K562 (cell line): ENCODE measurements around the gene BAG2. TPM values are rescaled to one million over a fixed set of nuclear protein-coding genes. Genes with fewer than 3 reads are reported as not detected.

Experiments used
- ATAC-seq: fragments of 200-7000 bp; cut with Tn5 transposase; 3 replicates; pipeline ENCODE4 v1.9.1; 2020; ENCODE audit warnings: moderate library complexity
- BruUV-seq: library from RNA; stranded (reverse); fragments of 400-500 nt; replicated peaks from 2 replicates; lab custom pipeline; 2021; lab: Mats Ljungman, UMichigan
- CTCF ChIA-PET: fragments of 300-600 bp; formaldehyde crosslinking; extraction: SDS; loops from one replicate; lab custom pipeline; 2021; ENCODE audit warnings: low intra/inter-chr PET ratio; lab: Yijun Ruan, JAX
- POLR2A ChIA-PET: fragments of 300-600, 350-650 bp; sonication (Branson Sonifier 250); formaldehyde crosslinking; extraction: SDS; loops from one replicate; lab custom pipeline; 2021; ENCODE audit warnings: antibody characterized with exemption, inconsistent platforms; lab: Yijun Ruan, JAX
- DNase-seq, 4 experiments: peaks; one replicate each; pipeline versions ENCODE4 v3.0.0 to v3.0.0-alpha.2; 2011 to 2018; ENCODE audit warnings: low spot score in 3 of 4, mixed read lengths in 3 of 4; ENCODE audit errors: extremely low read depth in 1 of 4
- FAIRE-seq: peaks from 2 replicates; lab custom pipeline; 2011; peaks lifted over from hg19 to GRCh38; lab: Jason Lieb, UNC
- H2AFZ ChIP-seq: 2 replicates; pipeline ENCODE4 v1.6.0; 2011; ENCODE audit warnings: low read depth, low read length, control low read depth, inconsistent platforms
- H3K27ac ChIP-seq: fragments of 200-600 bp; 3 replicates; pipeline ENCODE4 v1.8.0; 2011; ENCODE audit warnings: low read depth, mild to moderate bottlenecking, control low read depth, inconsistent platforms, low read length, moderate library complexity, mixed read lengths; ENCODE audit errors: extremely low read depth
- H3K27me3 ChIP-seq, 2 experiments: fragments of 300-600 bp in 1 of 2; 2 replicates in 1 of 2; 3 replicates in 1 of 2; pipeline versions ENCODE4 v1.6.0 to v1.8.0; 2011; ENCODE audit warnings: inconsistent platforms in 2 of 2, low read length in 2 of 2, mild to moderate bottlenecking in 1 of 2, mixed read lengths in 1 of 2, moderate library complexity in 1 of 2; ENCODE audit not compliant: control insufficient read depth in 2 of 2, insufficient read depth in 2 of 2
- H3K36me3 ChIP-seq: fragments of 300-600 bp; 3 replicates; pipeline ENCODE4 v1.8.0; 2011; ENCODE audit warnings: mild to moderate bottlenecking, low read length, inconsistent platforms; ENCODE audit not compliant: control insufficient read depth, insufficient read depth
- H3K4me1 ChIP-seq, 2 experiments: fragments of 200-600 bp in 1 of 2; replicated peaks in 1 of 2; 2 replicates in 1 of 2; 3 replicates in 1 of 2; pipeline versions ENCODE4 v1.5.1 to v1.8.0; 2011; ENCODE audit warnings: inconsistent platforms in 2 of 2, low read length in 2 of 2, mild to moderate bottlenecking in 1 of 2, mixed read lengths in 1 of 2, moderate library complexity in 1 of 2; ENCODE audit not compliant: control insufficient read depth in 2 of 2, insufficient read depth in 2 of 2
- H3K4me2 ChIP-seq: 2 replicates; pipeline ENCODE4 v1.6.1; 2011; ENCODE audit warnings: low read length, control low read depth, inconsistent platforms, mixed read lengths; ENCODE audit not compliant: insufficient read depth
- H3K4me3 ChIP-seq: fragments of 200-600 bp; sonication (generic), shearing (Covaris generic); 2 replicates; pipeline ENCODE4 v1.5.1; 2016; ENCODE audit warnings: control low read depth, inconsistent platforms
- H3K79me2 ChIP-seq: fragments of 200-600 bp; 3 replicates; pipeline ENCODE4 v1.8.0; 2011; ENCODE audit warnings: low read length, inconsistent platforms; ENCODE audit not compliant: control insufficient read depth, insufficient read depth
- H3K9ac ChIP-seq, 2 experiments: 2 replicates each; pipeline versions ENCODE4 v1.6.0 to v1.6.1; 2011; ENCODE audit warnings: low read depth in 2 of 2, low read length in 2 of 2, control low read depth in 1 of 2, inconsistent platforms in 1 of 2, mild to moderate bottlenecking in 1 of 2, mixed read lengths in 1 of 2; ENCODE audit not compliant: insufficient read depth in 1 of 2
- H3K9me1 ChIP-seq: one replicate; pipeline ENCODE4 v1.6.0; 2011; ENCODE audit warnings: inconsistent platforms, mild to moderate bottlenecking, low read length, moderate library complexity; ENCODE audit not compliant: control insufficient read depth, insufficient read depth
- H3K9me3 ChIP-seq: replicated peaks from 2 replicates; pipeline ENCODE4 v1.5.1; 2011; ENCODE audit warnings: low read depth, low read length, inconsistent platforms; ENCODE audit not compliant: control insufficient read depth, insufficient read depth
- H4K20me1 ChIP-seq: replicated peaks from 2 replicates; pipeline ENCODE4 v1.6.1; 2011; ENCODE audit warnings: low read length, inconsistent platforms, mixed read lengths; ENCODE audit not compliant: control insufficient read depth, insufficient read depth
- ATF6 ChIP-seq: sonication (generic); formaldehyde crosslinking; IDR thresholded peaks from 2 replicates; pipeline ENCODE4 v1.4.0; 2020; ENCODE audit warnings: mild to moderate bottlenecking, missing genetic modification reagents
- MTA3 ChIP-seq: fragments of 450-650 bp; formaldehyde crosslinking; IDR thresholded peaks from 2 replicates; pipeline ENCODE4 v1.6.1; 2017; ENCODE audit warnings: mild to moderate bottlenecking, borderline replicate concordance
- POLR2A ChIP-seq: fragments of 450-650 bp; conservative IDR thresholded peaks from 2 replicates; pipeline ENCODE4 v1.6.1; 2016
- WGBS: fragments of 100-300 bp; shearing (Covaris generic); methylation state at CpG from one replicate; pipeline ENCODE4 v1.1.6; 2016; ENCODE audit warnings: low coverage, mixed read lengths; ENCODE audit not compliant: insufficient coverage; ENCODE audit errors: missing lambda C conversion rate; 5-methylcytosine and 5-hydroxymethylcytosine counted together
- in situ Hi-C: fragments of 300-500 bp; cut with MboI; formaldehyde crosslinking; loops from 4 replicates; pipeline ENCODE4 v1.15.0; 2018; ENCODE audit warnings: inconsistent platforms, mixed read lengths
- intact Hi-C: fragments of 100-400 bp; cut with micrococcal nuclease; formaldehyde crosslinking; loops from 2 replicates; pipeline ENCODE4 v1.14.2; 2022
- polyA plus RNA-seq, 8 experiments: library from polyadenylated mRNA; depleted of rRNA in 4 of 8; stranded (reverse) in 5 of 8; unstranded in 3 of 8; fragments of >200 nt; fragmentation: Nextera tagmentation in 2 of 8; fragmentation: Illumina TruSeq in 1 of 8; extraction: Ambion mirVana in 2 of 8; extraction: Trizol in 1 of 8; gene quantifications; 2 replicates each; pipeline versions ENCODE4 v1.2.1 to v1.2.3, GENCODE V29; 2011 to 2014; ENCODE audit warnings: inconsistent platforms in 1 of 8, missing spikeins in 1 of 8
- total RNA-seq, 7 experiments: library from RNA; depleted of rRNA in 6 of 7; stranded (reverse); fragments of >200 nt in 6 of 7; fragmentation: Illumina TruSeq in 2 of 7; extraction: Trizol in 2 of 7; gene quantifications; 2 replicates each; pipeline versions ENCODE4 v1.2.1 to v1.2.3, GENCODE V29; 2011 to 2021; ENCODE audit warnings: low replicate concordance in 1 of 7

The BAG2 gene
- total and polyA plus RNA-seq, 9 of the 15 experiments (the other 6 are each of a cell fraction or from before 2014, with no cell fraction given), result 12.8 to 20.7 (median 17.6) TPM

- CTCF ChIA-PET, result no interaction called here
- Histone ChIP-seq H3K4me2 (no peak overlapping the region), H4K20me1 (no peaks in the 10 kb centered on the region), H3K79me2 (no peaks in the 10 kb centered on the region), H3K27ac (no peak overlapping the region), H3K4me3 (no peak overlapping the region), H3K36me3 (peaks cover 64% of the 10 kb centered on the region), H3K9ac (no peak overlapping the region), H3K4me1 (no peaks in the 10 kb centered on the region), H3K27me3 (no peaks in the 10 kb centered on the region), H2AFZ (no peak overlapping the region), H3K9me3 (no peaks in the 10 kb centered on the region), H3K9me1 (no peaks in the 10 kb centered on the region)
- intact Hi-C loops, result no loop called here
- 96% methylated on average over 4 of the region's 4 CpGs for WGBS
- in situ Hi-C loops, result no loop called here
- no TSS peak for BruUV-seq
- TF ChIP-seq MTA3 (no peak), ATF6 (no peak), POLR2A (0 out of 2 replicates have a peak, but pooled peaks have one; percentile 15)
- POLR2A ChIA-PET, result interaction anchor here (1.4 kb wide), 1 partner anchor 7 kb away, joined by 7 read pairs; no protein-coding TSS in a partner anchor
- ATAC-seq (no peak), FAIRE-seq (no peak), DNase-seq (no peak)
Measured at GRCh38 chr6:57141451-57142177, 30.5 kb upstream of the BAG2 start.
